NB4 (cell line): ENCODE measurements around the gene PPP1R15A.
A peak's percentile ranks its signal among the peaks of the same experiment; 100 is the strongest.

Experiments used
- DNase-seq: peaks from one replicate; pipeline ENCODE4 v3.0.0; 2010; ENCODE audit warnings: low read depth
- H3K4me3 ChIP-seq: one replicate; pipeline ENCODE4 v1.5.1; 2011; ENCODE audit warnings: mild to moderate bottlenecking, low read depth, low read length, moderate library complexity
- MYC ChIP-seq: IDR thresholded peaks from 2 replicates; pipeline ENCODE4 v1.6.1; 2011; ENCODE audit warnings: low read depth, low read length
- POLR2A ChIP-seq: IDR thresholded peaks from 2 replicates; pipeline ENCODE4 v1.6.1; 2011; ENCODE audit warnings: mild to moderate bottlenecking; ENCODE audit not compliant: insufficient read length; ENCODE audit errors: extremely low read depth
- TF ChIP-seq, protein P1 (sequence below): IDR thresholded peaks from one replicate; pipeline ENCODE4 v1.5.1; 2012; ENCODE audit warnings: low read depth, low read length
- TF ChIP-seq, protein P2 (sequence below): IDR thresholded peaks from 2 replicates; pipeline ENCODE4 v1.6.1; 2011; ENCODE audit warnings: low read depth, low read length

The PPP1R15A gene

GRCh38 chr19:48910803-48911202, 38.6 kb downstream of the PPP1R15A start:
- TF ChIP-seq, protein P1, sequence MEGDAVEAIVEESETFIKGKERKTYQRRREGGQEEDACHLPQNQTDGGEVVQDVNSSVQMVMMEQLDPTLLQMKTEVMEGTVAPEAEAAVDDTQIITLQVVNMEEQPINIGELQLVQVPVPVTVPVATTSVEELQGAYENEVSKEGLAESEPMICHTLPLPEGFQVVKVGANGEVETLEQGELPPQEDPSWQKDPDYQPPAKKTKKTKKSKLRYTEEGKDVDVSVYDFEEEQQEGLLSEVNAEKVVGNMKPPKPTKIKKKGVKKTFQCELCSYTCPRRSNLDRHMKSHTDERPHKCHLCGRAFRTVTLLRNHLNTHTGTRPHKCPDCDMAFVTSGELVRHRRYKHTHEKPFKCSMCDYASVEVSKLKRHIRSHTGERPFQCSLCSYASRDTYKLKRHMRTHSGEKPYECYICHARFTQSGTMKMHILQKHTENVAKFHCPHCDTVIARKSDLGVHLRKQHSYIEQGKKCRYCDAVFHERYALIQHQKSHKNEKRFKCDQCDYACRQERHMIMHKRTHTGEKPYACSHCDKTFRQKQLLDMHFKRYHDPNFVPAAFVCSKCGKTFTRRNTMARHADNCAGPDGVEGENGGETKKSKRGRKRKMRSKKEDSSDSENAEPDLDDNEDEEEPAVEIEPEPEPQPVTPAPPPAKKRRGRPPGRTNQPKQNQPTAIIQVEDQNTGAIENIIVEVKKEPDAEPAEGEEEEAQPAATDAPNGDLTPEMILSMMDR: no peak
- TF ChIP-seq POLR2A (no peak), MYC (no peak)
- TF ChIP-seq, protein P2, sequence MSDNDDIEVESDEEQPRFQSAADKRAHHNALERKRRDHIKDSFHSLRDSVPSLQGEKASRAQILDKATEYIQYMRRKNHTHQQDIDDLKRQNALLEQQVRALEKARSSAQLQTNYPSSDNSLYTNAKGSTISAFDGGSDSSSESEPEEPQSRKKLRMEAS: no peak
- H3K4me3 ChIP-seq: no peak overlapping the region
- DNase-seq: no peak

DNA sequence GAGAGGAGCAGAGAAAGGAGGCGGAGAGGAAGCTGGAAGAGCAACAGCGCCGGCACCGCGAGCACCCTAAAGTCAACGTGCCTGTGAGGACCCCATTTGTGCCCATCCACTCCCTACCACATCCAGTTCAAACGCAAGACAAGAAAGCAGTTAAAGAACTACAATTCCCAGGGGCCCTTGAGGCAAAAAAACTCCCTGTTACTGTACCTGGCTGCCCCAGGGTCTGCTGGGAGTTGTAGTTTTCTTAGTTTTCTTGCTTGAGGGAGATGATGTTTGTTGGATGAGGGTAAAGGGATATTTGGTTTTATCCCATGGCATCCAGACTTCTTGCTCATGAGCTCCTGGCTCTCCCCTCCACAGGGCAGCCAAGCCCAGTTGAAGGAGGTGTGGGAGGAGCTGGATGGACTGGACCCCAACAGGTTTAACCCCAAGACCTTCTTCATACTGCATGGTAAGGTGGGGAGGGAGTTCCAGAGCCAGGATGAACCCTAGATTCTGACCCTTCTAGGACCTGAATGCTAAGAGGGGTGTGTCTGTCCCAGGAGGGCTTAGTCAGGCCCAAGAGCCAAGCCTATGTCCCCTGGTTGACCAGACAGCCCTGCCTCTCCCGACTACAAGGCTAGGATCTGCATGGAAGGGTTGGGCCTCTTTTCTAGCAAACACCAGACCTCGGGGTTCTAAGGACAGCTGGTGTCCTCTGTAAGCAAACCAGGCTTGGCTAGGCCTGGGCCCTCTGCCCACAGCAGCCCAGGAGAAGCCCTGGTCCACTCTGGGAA, 41.1 kb downstream of the PPP1R15A start:
- H3K4me3 ChIP-seq: no peak overlapping the region
- DNase-seq: peak; percentile 41
- peak; percentile 43; the same call in 1 of the 2 replicates for TF ChIP-seq MYC
- TF ChIP-seq, protein P1: no peak
- TF ChIP-seq, protein P2: no peak

DNA sequence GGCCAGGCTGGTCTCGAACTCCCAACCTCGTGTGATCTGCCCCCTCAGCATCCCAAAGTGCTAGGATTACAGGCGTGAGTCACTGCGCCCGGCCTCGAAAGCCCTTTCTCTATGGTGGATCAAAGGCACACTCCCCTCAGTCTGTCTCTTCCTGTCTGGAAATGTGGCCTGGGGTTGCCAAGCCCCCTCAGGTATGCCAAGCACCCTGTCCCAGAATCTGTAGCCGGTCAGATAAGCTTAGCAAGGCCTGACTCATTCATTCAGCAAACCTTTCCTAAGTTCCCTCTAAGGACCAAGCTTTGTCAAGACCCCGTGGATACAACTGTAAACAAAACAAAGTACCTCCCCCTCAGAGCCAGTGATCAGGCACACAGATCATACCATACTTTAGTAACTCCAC, 42.0 kb downstream of the PPP1R15A start:
- DNase-seq: no peak
- TF ChIP-seq, protein P1: no peak
- TF ChIP-seq, protein P2: no peak
- no peak for TF ChIP-seq MYC
- TF ChIP-seq POLR2A: no peak
- no peak overlapping the region for H3K4me3 ChIP-seq

DNA sequence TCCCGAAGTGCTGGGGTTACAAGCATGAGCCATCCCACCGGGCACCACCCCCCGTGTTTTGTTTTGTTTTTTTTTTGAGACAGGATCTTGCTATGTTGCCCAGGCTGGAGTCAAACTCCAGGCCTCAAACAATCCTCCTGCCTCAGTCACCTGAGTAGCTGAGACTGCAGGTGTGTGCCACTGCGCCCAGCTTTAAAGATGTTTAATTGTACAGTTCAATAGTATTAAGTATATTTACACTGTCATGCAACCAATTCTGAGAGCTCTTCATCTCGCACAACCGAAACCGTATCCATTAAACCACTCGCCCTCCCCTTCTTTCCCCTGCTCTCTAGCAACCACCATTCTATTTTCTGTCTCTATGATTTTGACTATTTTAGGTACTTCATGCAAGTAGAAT, 43.5 kb downstream of the PPP1R15A start:
- H3K4me3 ChIP-seq: no peak overlapping the region
- TF ChIP-seq, protein P2: no peak
- no peak for TF ChIP-seq POLR2A
- TF ChIP-seq, protein P1: no peak
- no peak for TF ChIP-seq MYC
- no peak for DNase-seq

GRCh38 chr19:48918071-48918470, 45.9 kb downstream of the PPP1R15A start:
- no peak overlapping the region for H3K4me3 ChIP-seq
- TF ChIP-seq, protein P2: no peak
- no peak for TF ChIP-seq MYC
- no peak for TF ChIP-seq POLR2A
- TF ChIP-seq, protein P1: no peak
- no peak for DNase-seq
